Fibroblast of lung (primary cell): ENCODE results near the gene SLC13A3.

Source experiments
- EZH2 ChIP-seq: IDR thresholded peaks from 2 replicates; pipeline ENCODE4 v1.5.1; 2012; ENCODE audit warnings: low read length, control low read depth, mild to moderate bottlenecking; ENCODE audit errors: missing control alignments
- TF ChIP-seq, protein P1 (sequence below), 2 donors: IDR thresholded peaks in 1 of 2; conservative IDR thresholded peaks in 1 of 2; 1 replicate in 1 of 2; 2 replicates in 1 of 2; pipeline ENCODE4 v1.5.1; 2011 to 2012; ENCODE audit warnings: low read length in 2 of 2, control low read depth in 1 of 2, inconsistent platforms in 1 of 2, low read depth in 1 of 2, mild to moderate bottlenecking in 1 of 2

DNA sequence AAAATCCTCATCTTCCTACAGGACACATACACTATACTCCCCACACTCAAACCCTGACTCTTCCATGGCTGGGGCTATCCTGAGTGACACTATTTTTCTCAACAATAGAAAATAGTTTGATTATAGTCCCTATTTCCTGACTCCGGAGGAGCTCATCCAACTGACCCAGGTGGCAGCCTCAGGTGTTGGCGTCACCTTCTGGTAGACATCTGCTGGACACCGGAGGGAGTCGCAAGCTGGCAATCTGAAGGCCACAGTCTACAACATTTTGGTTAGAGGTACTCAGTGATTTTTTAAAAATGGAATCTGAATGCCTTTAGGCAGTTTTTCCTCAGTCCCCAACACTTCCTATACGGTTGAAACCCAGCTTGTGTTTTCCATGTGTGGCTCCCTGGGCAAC, 68.6 kb downstream of the SLC13A3 start:
- TF ChIP-seq, protein P1, sequence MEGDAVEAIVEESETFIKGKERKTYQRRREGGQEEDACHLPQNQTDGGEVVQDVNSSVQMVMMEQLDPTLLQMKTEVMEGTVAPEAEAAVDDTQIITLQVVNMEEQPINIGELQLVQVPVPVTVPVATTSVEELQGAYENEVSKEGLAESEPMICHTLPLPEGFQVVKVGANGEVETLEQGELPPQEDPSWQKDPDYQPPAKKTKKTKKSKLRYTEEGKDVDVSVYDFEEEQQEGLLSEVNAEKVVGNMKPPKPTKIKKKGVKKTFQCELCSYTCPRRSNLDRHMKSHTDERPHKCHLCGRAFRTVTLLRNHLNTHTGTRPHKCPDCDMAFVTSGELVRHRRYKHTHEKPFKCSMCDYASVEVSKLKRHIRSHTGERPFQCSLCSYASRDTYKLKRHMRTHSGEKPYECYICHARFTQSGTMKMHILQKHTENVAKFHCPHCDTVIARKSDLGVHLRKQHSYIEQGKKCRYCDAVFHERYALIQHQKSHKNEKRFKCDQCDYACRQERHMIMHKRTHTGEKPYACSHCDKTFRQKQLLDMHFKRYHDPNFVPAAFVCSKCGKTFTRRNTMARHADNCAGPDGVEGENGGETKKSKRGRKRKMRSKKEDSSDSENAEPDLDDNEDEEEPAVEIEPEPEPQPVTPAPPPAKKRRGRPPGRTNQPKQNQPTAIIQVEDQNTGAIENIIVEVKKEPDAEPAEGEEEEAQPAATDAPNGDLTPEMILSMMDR (conservative IDR thresholded peaks at IDR 0.05 in 1 of 2, IDR thresholded peaks at IDR 0.05 in 1 of 2; ENCODE audit: low read depth in 1 of 2, low read length in 2 of 2) = no peak
- TF ChIP-seq EZH2 = no peak
